HG03095 (cell line): ENCODE results near the gene UNC13B.

Experiments
- ATAC-seq: cut with Tn5 transposase; IDR thresholded peaks from one replicate; pipeline ENCODE4 v1.9.1; 2021; ENCODE audit warnings: moderate library complexity; ENCODE audit not compliant: unreplicated experiment

Gene UNC13B

DNA sequence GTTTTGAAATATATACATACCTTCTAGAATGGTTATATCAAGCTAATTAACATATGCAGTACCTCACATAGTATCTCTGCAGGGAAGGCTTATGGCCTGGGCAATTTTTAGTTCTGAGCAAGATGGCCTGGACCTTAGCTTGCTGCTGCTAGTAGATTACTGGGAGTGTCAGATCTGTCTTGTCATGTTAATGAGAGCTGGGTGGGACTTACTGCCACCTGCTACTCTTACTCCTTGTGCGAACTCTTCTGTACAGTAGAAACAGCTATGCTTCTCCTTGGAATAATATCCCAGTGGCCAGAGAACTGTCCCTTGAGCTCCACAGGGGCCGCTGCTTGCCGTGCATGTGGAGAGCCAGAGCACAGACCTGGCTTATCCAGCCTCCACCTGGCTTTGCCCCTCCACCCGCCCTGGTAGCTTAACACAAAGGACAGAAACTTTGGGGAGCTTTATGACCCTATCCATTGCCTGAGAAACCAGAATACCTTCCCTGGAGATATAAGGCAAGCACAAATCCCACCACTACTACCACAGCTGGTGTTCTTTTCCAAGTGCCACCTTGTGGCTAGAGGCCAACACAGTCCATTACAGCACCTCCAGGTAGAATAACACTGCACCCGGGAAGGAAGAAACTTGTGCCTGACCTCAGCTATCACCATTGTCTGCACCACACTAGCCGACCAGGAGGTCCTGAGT, 253.7 kb downstream of the UNC13B start:
- ATAC-seq = no peak

DNA sequence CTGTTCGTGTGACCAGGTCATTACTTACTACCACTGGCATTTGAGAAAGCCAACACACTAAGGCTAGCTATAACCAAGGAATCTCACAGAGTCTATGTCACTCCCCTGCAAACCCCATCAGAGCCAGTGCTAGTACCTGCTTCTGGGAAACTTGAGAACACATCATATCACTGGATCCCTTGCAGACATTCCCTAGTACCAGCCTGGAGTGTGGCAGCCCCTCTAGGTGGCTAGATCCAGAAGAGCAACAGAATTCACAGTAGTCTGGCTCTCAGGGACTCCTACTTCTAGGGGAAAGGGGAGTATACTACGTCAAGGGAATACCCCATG, 254.3 kb downstream of the UNC13B start:
- ATAC-seq = no peak

DNA sequence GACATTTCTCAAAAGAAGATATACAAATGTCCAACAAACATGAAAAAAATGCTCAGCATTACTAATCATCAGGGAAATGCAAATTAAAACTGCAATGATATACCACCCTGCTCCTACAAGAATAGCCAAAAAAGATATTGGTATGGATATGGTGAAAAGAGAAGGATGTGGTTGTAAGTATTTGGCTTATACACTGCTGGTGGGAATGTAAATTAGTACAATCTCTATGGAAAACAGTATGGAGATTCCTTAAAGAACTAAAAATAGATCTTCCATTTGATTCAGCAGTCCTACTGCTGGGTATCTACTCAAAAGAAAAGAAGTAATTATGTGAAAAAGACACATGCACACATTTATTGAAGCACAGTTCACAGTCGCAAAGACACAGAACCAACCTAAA, 260.5 kb downstream of the UNC13B start:
- ATAC-seq = no peak

GRCh38 chr9:35422753-35423152, 260.9 kb downstream of the UNC13B start:
- no peak for ATAC-seq

GRCh38 chr9:35423499-35423898, 261.7 kb downstream of the UNC13B start:
- no peak for ATAC-seq

GRCh38 chr9:35424356-35425352, 262.8 kb downstream of the UNC13B start:
- ATAC-seq = no peak

- ATAC-seq = no peak
Observed at GRCh38 chr9:35426627-35427026, 264.8 kb downstream of the UNC13B start.

GRCh38 chr9:35431467-35431866, 269.7 kb downstream of the UNC13B start:
- ATAC-seq = no peak

GRCh38 chr9:35432076-35432475, 270.3 kb downstream of the UNC13B start:
- no peak for ATAC-seq

- no peak for ATAC-seq
Observed at GRCh38 chr9:35436933-35437332, 275.1 kb downstream of the UNC13B start.

- no peak for ATAC-seq
Observed at GRCh38 chr9:35446012-35446411, 284.2 kb downstream of the UNC13B start.

GRCh38 chr9:35448496-35448895, 286.7 kb downstream of the UNC13B start:
- no peak for ATAC-seq

DNA sequence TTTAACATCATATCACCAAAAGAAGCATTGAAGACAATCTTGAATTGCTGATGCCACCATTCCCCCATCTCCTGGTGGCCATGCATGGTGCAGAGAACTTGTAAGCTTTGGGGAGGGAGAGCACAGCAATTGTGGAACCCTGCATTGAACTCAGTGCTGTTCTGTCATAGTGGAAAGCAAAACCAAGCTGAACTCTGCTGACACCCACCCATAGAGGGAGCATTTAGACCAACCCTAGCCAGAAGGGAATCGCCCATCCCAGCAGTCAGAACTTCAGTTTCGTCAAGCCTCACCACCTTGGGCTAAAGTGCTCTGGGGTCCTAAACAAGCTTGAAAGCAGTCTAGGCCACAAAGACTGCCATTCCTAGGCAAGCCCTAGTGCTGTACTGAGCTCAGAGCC, 290.7 kb downstream of the UNC13B start:
- no peak for ATAC-seq

GRCh38 chr9:35453786-35454185, 292.0 kb downstream of the UNC13B start:
- ATAC-seq = no peak
